ENCODE measurements around the gene LIX1L. TPM values are rescaled to one million over a fixed set of nuclear protein-coding genes. Genes with fewer than 3 reads are reported as not detected.

The LIX1L gene
- total and polyA plus RNA-seq, 2 of the 13 experiments (the other 11 are each of a cell fraction or from before 2014, with no cell fraction given): 8.1 to 24.9 TPM

DNA sequence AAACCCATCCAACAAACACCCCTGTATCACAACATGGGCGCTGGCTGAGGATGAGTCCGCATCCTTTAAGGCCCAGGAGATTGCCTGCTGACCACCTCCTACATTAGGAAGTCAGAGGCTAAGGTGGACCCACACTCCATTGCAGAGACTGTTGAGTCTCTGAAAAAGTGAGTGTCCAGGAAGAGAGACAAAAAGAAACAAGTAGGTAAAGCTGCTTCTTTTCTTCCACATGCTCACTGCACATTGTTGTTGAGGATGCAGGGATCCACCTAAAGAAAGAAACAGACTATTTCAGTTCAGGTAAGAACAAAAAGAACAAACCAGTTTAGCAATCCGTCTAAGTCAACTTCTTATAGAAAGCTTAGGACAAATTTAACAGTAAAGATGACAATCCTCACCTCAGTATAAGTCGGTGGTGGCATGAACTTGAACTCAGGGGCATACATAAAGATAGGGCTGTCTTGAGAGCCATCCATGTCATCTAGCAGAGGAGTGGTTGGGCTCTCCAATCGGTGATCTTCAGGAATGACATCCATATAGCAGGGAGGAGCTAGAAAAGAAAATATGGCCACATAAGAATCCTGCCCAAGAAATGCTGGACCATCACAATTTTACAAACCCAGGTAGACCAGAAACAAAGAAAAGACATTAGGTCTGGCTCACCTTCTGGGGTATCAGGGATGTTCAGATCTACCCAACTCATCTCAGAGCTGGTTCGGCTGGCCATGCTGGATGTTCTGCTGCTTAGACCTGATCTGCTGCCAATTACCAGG is 36.0 kb upstream of the LIX1L start (continued):
- TF ChIP-seq, protein P1, sequence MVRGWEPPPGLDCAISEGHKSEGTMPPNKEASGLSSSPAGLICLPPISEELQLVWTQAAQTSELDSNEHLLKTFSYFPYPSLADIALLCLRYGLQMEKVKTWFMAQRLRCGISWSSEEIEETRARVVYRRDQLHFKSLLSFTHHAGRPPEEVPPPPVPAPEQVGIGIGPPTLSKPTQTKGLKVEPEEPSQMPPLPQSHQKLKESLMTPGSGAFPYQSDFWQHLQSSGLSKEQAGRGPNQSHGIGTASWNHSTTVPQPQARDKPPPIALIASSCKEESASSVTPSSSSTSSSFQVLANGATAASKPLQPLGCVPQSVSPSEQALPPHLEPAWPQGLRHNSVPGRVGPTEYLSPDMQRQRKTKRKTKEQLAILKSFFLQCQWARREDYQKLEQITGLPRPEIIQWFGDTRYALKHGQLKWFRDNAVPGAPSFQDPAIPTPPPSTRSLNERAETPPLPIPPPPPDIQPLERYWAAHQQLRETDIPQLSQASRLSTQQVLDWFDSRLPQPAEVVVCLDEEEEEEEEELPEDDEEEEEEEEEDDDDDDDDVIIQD (CRISPR knock-in tag; IDR thresholded peaks at IDR 0.05; ENCODE audit: low read depth): 0 out of 2 replicates have a peak, but pooled peaks have one; percentile 17
- TF ChIP-seq CENPX (CRISPR knock-in tag; IDR thresholded peaks at IDR 0.05) (no peak), POLR2AphosphoS5 (IDR thresholded peaks at IDR 0.05; ENCODE audit: low read depth, low read length) (peak; percentile 32), PAF1 (CRISPR knock-in tag; IDR thresholded peaks at IDR 0.05) (peak; percentile 48; the same call in 1 of the 2 replicates), POLR2A (IDR thresholded peaks at IDR 0.05; ENCODE audit: insufficient read depth in 1 of 2, low read depth in 2 of 2, low read length in 2 of 2) (peak in 1 of 2 experiments; percentile 35; a peak in 1 of 4 replicates)
- TF ChIP-seq, protein P2, sequence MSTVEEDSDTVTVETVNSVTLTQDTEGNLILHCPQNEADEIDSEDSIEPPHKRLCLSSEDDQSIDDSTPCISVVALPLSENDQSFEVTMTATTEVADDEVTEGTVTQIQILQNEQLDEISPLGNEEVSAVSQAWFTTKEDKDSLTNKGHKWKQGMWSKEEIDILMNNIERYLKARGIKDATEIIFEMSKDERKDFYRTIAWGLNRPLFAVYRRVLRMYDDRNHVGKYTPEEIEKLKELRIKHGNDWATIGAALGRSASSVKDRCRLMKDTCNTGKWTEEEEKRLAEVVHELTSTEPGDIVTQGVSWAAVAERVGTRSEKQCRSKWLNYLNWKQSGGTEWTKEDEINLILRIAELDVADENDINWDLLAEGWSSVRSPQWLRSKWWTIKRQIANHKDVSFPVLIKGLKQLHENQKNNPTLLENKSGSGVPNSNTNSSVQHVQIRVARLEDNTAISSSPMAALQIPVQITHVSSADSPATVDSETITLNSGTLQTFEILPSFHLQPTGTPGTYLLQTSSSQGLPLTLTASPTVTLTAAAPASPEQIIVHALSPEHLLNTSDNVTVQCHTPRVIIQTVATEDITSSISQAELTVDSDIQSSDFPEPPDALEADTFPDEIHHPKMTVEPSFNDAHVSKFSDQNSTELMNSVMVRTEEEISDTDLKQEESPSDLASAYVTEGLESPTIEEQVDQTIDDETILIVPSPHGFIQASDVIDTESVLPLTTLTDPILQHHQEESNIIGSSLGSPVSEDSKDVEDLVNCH (CRISPR knock-in tag; IDR thresholded peaks at IDR 0.05): no peak
- TF ChIP-seq, protein P3, sequence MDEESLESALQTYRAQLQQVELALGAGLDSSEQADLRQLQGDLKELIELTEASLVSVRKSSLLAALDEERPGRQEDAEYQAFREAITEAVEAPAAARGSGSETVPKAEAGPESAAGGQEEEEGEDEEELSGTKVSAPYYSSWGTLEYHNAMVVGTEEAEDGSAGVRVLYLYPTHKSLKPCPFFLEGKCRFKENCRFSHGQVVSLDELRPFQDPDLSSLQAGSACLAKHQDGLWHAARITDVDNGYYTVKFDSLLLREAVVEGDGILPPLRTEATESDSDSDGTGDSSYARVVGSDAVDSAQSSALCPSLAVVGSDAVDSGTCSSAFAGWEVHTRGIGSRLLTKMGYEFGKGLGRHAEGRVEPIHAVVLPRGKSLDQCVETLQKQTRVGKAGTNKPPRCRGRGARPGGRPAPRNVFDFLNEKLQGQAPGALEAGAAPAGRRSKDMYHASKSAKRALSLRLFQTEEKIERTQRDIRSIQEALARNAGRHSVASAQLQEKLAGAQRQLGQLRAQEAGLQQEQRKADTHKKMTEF (CRISPR knock-in tag; IDR thresholded peaks at IDR 0.05): 0 out of 2 replicates have a peak, but pooled peaks have one; percentile 14

Measured in HepG2 (cell line).